K562 (cell line): ENCODE results near the gene TESK1. TPM values are rescaled to one million over a fixed set of nuclear protein-coding genes. Genes with fewer than 3 reads are reported as not detected.

Experiments used
- ATAC-seq: fragments of 200-7000 bp; cut with Tn5 transposase; 3 replicates; pipeline ENCODE4 v1.9.1; 2020; ENCODE audit warnings: moderate library complexity
- BruUV-seq: library from RNA; stranded (reverse); fragments of 400-500 nt; replicated peaks from 2 replicates; lab custom pipeline; 2021; lab: Mats Ljungman, UMichigan
- CTCF ChIA-PET: fragments of 300-600 bp; formaldehyde crosslinking; extraction: SDS; loops from one replicate; lab custom pipeline; 2021; ENCODE audit warnings: low intra/inter-chr PET ratio; lab: Yijun Ruan, JAX
- POLR2A ChIA-PET: fragments of 300-600, 350-650 bp; sonication (Branson Sonifier 250); formaldehyde crosslinking; extraction: SDS; loops from one replicate; lab custom pipeline; 2021; ENCODE audit warnings: antibody characterized with exemption, inconsistent platforms; lab: Yijun Ruan, JAX
- DNase-seq, 4 experiments: peaks; one replicate each; pipeline versions ENCODE4 v3.0.0 to v3.0.0-alpha.2; 2011 to 2018; ENCODE audit warnings: low spot score in 3 of 4, mixed read lengths in 3 of 4; ENCODE audit errors: extremely low read depth in 1 of 4
- FAIRE-seq: peaks from 2 replicates; lab custom pipeline; 2011; peaks lifted over from hg19 to GRCh38; lab: Jason Lieb, UNC
- H2AFZ ChIP-seq: 2 replicates; pipeline ENCODE4 v1.6.0; 2011; ENCODE audit warnings: low read depth, low read length, control low read depth, inconsistent platforms
- H3K27ac ChIP-seq: fragments of 200-600 bp; 3 replicates; pipeline ENCODE4 v1.8.0; 2011; ENCODE audit warnings: low read depth, mild to moderate bottlenecking, control low read depth, inconsistent platforms, low read length, moderate library complexity, mixed read lengths; ENCODE audit errors: extremely low read depth
- H3K27me3 ChIP-seq, 2 experiments: fragments of 300-600 bp in 1 of 2; 2 replicates in 1 of 2; 3 replicates in 1 of 2; pipeline versions ENCODE4 v1.6.0 to v1.8.0; 2011; ENCODE audit warnings: inconsistent platforms in 2 of 2, low read length in 2 of 2, mild to moderate bottlenecking in 1 of 2, mixed read lengths in 1 of 2, moderate library complexity in 1 of 2; ENCODE audit not compliant: control insufficient read depth in 2 of 2, insufficient read depth in 2 of 2
- H3K36me3 ChIP-seq: fragments of 300-600 bp; 3 replicates; pipeline ENCODE4 v1.8.0; 2011; ENCODE audit warnings: mild to moderate bottlenecking, low read length, inconsistent platforms; ENCODE audit not compliant: control insufficient read depth, insufficient read depth
- H3K4me1 ChIP-seq, 2 experiments: fragments of 200-600 bp in 1 of 2; replicated peaks in 1 of 2; 2 replicates in 1 of 2; 3 replicates in 1 of 2; pipeline versions ENCODE4 v1.5.1 to v1.8.0; 2011; ENCODE audit warnings: inconsistent platforms in 2 of 2, low read length in 2 of 2, mild to moderate bottlenecking in 1 of 2, mixed read lengths in 1 of 2, moderate library complexity in 1 of 2; ENCODE audit not compliant: control insufficient read depth in 2 of 2, insufficient read depth in 2 of 2
- H3K4me2 ChIP-seq: 2 replicates; pipeline ENCODE4 v1.6.1; 2011; ENCODE audit warnings: low read length, control low read depth, inconsistent platforms, mixed read lengths; ENCODE audit not compliant: insufficient read depth
- H3K4me3 ChIP-seq: fragments of 200-600 bp; sonication (generic), shearing (Covaris generic); 2 replicates; pipeline ENCODE4 v1.5.1; 2016; ENCODE audit warnings: control low read depth, inconsistent platforms
- H3K79me2 ChIP-seq: fragments of 200-600 bp; 3 replicates; pipeline ENCODE4 v1.8.0; 2011; ENCODE audit warnings: low read length, inconsistent platforms; ENCODE audit not compliant: control insufficient read depth, insufficient read depth
- H3K9ac ChIP-seq, 2 experiments: 2 replicates each; pipeline versions ENCODE4 v1.6.0 to v1.6.1; 2011; ENCODE audit warnings: low read depth in 2 of 2, low read length in 2 of 2, control low read depth in 1 of 2, inconsistent platforms in 1 of 2, mild to moderate bottlenecking in 1 of 2, mixed read lengths in 1 of 2; ENCODE audit not compliant: insufficient read depth in 1 of 2
- H3K9me1 ChIP-seq: one replicate; pipeline ENCODE4 v1.6.0; 2011; ENCODE audit warnings: inconsistent platforms, mild to moderate bottlenecking, low read length, moderate library complexity; ENCODE audit not compliant: control insufficient read depth, insufficient read depth
- H3K9me3 ChIP-seq: replicated peaks from 2 replicates; pipeline ENCODE4 v1.5.1; 2011; ENCODE audit warnings: low read depth, low read length, inconsistent platforms; ENCODE audit not compliant: control insufficient read depth, insufficient read depth
- H4K20me1 ChIP-seq: replicated peaks from 2 replicates; pipeline ENCODE4 v1.6.1; 2011; ENCODE audit warnings: low read length, inconsistent platforms, mixed read lengths; ENCODE audit not compliant: control insufficient read depth, insufficient read depth
- BRD9 ChIP-seq: fragments of 450-650 bp; IDR thresholded peaks from 2 replicates; pipeline ENCODE4 v1.6.1; 2018; ENCODE audit warnings: low read depth; ENCODE audit not compliant: partially characterized antibody
- CBFA2T3 ChIP-seq: fragments of 450-650 bp; IDR thresholded peaks from 2 replicates; pipeline ENCODE4 v1.6.1; 2017
- COPS2 ChIP-seq: fragments of 450-650 bp; conservative IDR thresholded peaks from 2 replicates; pipeline ENCODE4 v1.6.1; 2016; ENCODE audit warnings: mild to moderate bottlenecking, moderate library complexity
- EGR1 ChIP-seq: fragments of 450-650 bp; conservative IDR thresholded peaks from 2 replicates; pipeline ENCODE4 v1.6.1; 2017; ENCODE audit warnings: mild to moderate bottlenecking
- ELF2 ChIP-seq: fragments of 250-450 bp; sonication (Bioruptor Pico); IDR thresholded peaks from 2 replicates; pipeline ENCODE4 v1.5.0; 2021; ENCODE audit warnings: mild to moderate bottlenecking
- ETS2 ChIP-seq: IDR thresholded peaks from 2 replicates; pipeline ENCODE4 v1.6.1; 2016; ENCODE audit warnings: borderline replicate concordance, missing genetic modification characterization, mild to moderate bottlenecking, moderate library complexity, missing compliant biosample characterization; ENCODE audit not compliant: poor library complexity, severe bottlenecking
- FOXJ3 ChIP-seq: sonication (generic); formaldehyde crosslinking; IDR thresholded peaks from 2 replicates; pipeline ENCODE4 v1.4.0; 2020; ENCODE audit warnings: mild to moderate bottlenecking, missing genetic modification reagents
- FOXM1 ChIP-seq, 2 experiments: fragments of 450-650 bp in 1 of 2; sonication (generic) in 1 of 2; formaldehyde crosslinking in 1 of 2; IDR thresholded peaks; 2 replicates each; pipeline versions ENCODE4 v1.6.1 to v1.9.0; 2017 to 2022; ENCODE audit warnings: low read depth in 2 of 2, mild to moderate bottlenecking in 2 of 2, missing genetic modification reagents in 1 of 2, moderate library complexity in 1 of 2
- FOXP1 ChIP-seq: sonication (generic); formaldehyde crosslinking; IDR thresholded peaks from 2 replicates; pipeline ENCODE4 v1.8.0; 2022; ENCODE audit warnings: mild to moderate bottlenecking, missing genetic modification reagents
- GABPA ChIP-seq: fragments of 200-800 bp; sonication (Bioruptor generic); conservative IDR thresholded peaks from 2 replicates; pipeline ENCODE4 v1.6.1; 2016; ENCODE audit warnings: low read depth, missing genetic modification characterization, missing compliant biosample characterization
- HDGF ChIP-seq: fragments of 450-650 bp; IDR thresholded peaks from 2 replicates; pipeline ENCODE4 v1.6.1; 2016
- HEY1 ChIP-seq: fragments of 250-450 bp; sonication (Bioruptor Pico); IDR thresholded peaks from 2 replicates; pipeline ENCODE4 v1.5.0; 2020; ENCODE audit warnings: mild to moderate bottlenecking, moderate library complexity, borderline replicate concordance
- IFI16 ChIP-seq: fragments of 250-450 bp; sonication (Bioruptor Pico); IDR thresholded peaks from 2 replicates; pipeline ENCODE4 v2.1.2; 2022; ENCODE audit warnings: mild to moderate bottlenecking, inconsistent platforms
- ILF3 ChIP-seq: fragments of 450-650 bp; IDR thresholded peaks from 2 replicates; pipeline ENCODE4 v1.6.1; 2018; ENCODE audit warnings: antibody characterized with exemption, mild to moderate bottlenecking, moderate library complexity, borderline replicate concordance
- MAFG ChIP-seq: fragments of 450-650 bp; conservative IDR thresholded peaks from 2 replicates; pipeline ENCODE4 v1.6.1; 2016; ENCODE audit warnings: missing genetic modification characterization, missing compliant biosample characterization
- NBN ChIP-seq: fragments of 450-650 bp; IDR thresholded peaks from 2 replicates; pipeline ENCODE4 v1.6.1; 2016; ENCODE audit warnings: low read depth, mild to moderate bottlenecking
- OTX1 ChIP-seq: fragments of 450-650 bp; formaldehyde crosslinking; IDR thresholded peaks from 2 replicates; pipeline ENCODE4 v1.4.0; 2022; ENCODE audit warnings: mild to moderate bottlenecking
- PHB2 ChIP-seq: fragments of 450-650 bp; IDR thresholded peaks from 2 replicates; pipeline ENCODE4 v1.6.1; 2017; ENCODE audit warnings: low read depth
- PPARD ChIP-seq: fragments of 250-450 bp; sonication (Bioruptor Pico); IDR thresholded peaks from 2 replicates; pipeline ENCODE4 v1.8.0; 2022; ENCODE audit warnings: inconsistent platforms, mild to moderate bottlenecking, moderate library complexity
- RBFOX2 ChIP-seq: fragments of 200-400 bp; formaldehyde crosslinking; IDR thresholded peaks from 2 replicates; pipeline ENCODE4 v1.6.1; 2017; ENCODE audit warnings: low read depth, mild to moderate bottlenecking, low read length, moderate library complexity
- RBM22 ChIP-seq: fragments of 200-400 bp; formaldehyde crosslinking; IDR thresholded peaks from 2 replicates; pipeline ENCODE4 v1.6.1; 2018; ENCODE audit warnings: low read length, low read depth; ENCODE audit not compliant: poor library complexity, severe bottlenecking
- SIN3B ChIP-seq: fragments of 450-650 bp; IDR thresholded peaks from 2 replicates; pipeline ENCODE4 v1.6.1; 2017; ENCODE audit warnings: low read depth, mild to moderate bottlenecking, moderate library complexity
- SLC30A9 ChIP-seq: fragments of 250-450 bp; sonication (Bioruptor Pico); IDR thresholded peaks from 2 replicates; pipeline ENCODE4 v1.8.0; 2022; ENCODE audit warnings: mild to moderate bottlenecking, moderate library complexity
- SMARCE1 ChIP-seq: fragments of 450-650 bp; IDR thresholded peaks from 2 replicates; pipeline ENCODE4 v1.7.1; 2016; ENCODE audit warnings: mild to moderate bottlenecking
- TCF3 ChIP-seq: sonication (generic); formaldehyde crosslinking; IDR thresholded peaks from 2 replicates; pipeline ENCODE4 v1.4.0; 2020; ENCODE audit warnings: mild to moderate bottlenecking, missing genetic modification reagents
- ZKSCAN8 ChIP-seq: fragments of 200-800 bp; sonication (Bioruptor generic); IDR thresholded peaks from 2 replicates; pipeline ENCODE4 v1.6.1; 2016; ENCODE audit warnings: missing genetic modification characterization, missing compliant biosample characterization
- ZNF224 ChIP-seq: sonication (generic); formaldehyde crosslinking; IDR thresholded peaks from 2 replicates; pipeline ENCODE4 v1.8.0; 2022; ENCODE audit warnings: mild to moderate bottlenecking, missing genetic modification reagents
- ZNF79 ChIP-seq: fragments of 250-450 bp; sonication (Bioruptor Pico); IDR thresholded peaks from 2 replicates; pipeline ENCODE4 v1.4.0; 2020; ENCODE audit warnings: low read depth, mild to moderate bottlenecking, moderate library complexity
- WGBS: fragments of 100-300 bp; shearing (Covaris generic); methylation state at CpG from one replicate; pipeline ENCODE4 v1.1.6; 2016; ENCODE audit warnings: low coverage, mixed read lengths; ENCODE audit not compliant: insufficient coverage; ENCODE audit errors: missing lambda C conversion rate; 5-methylcytosine and 5-hydroxymethylcytosine counted together
- in situ Hi-C: fragments of 300-500 bp; cut with MboI; formaldehyde crosslinking; loops from 4 replicates; pipeline ENCODE4 v1.15.0; 2018; ENCODE audit warnings: inconsistent platforms, mixed read lengths
- intact Hi-C: fragments of 100-400 bp; cut with micrococcal nuclease; formaldehyde crosslinking; loops from 2 replicates; pipeline ENCODE4 v1.14.2; 2022
- polyA plus RNA-seq, 8 experiments: library from polyadenylated mRNA; depleted of rRNA in 4 of 8; stranded (reverse) in 5 of 8; unstranded in 3 of 8; fragments of >200 nt; fragmentation: Nextera tagmentation in 2 of 8; fragmentation: Illumina TruSeq in 1 of 8; extraction: Ambion mirVana in 2 of 8; extraction: Trizol in 1 of 8; gene quantifications; 2 replicates each; pipeline versions ENCODE4 v1.2.1 to v1.2.3, GENCODE V29; 2011 to 2014; ENCODE audit warnings: inconsistent platforms in 1 of 8, missing spikeins in 1 of 8
- total RNA-seq, 7 experiments: library from RNA; depleted of rRNA in 6 of 7; stranded (reverse); fragments of >200 nt in 6 of 7; fragmentation: Illumina TruSeq in 2 of 7; extraction: Trizol in 2 of 7; gene quantifications; 2 replicates each; pipeline versions ENCODE4 v1.2.1 to v1.2.3, GENCODE V29; 2011 to 2021; ENCODE audit warnings: low replicate concordance in 1 of 7

TESK1 gene
- total and polyA plus RNA-seq, 9 of the 15 experiments (the other 6 are each of a cell fraction or from before 2014, with no cell fraction given): 0.07 to 10.4 (median 4.1) TPM

- Histone ChIP-seq H3K9ac (peak overlapping the region; percentile 65 to 85), H3K9me1 (no peaks in the 10 kb centered on the region), H3K27ac (peak overlapping the region; percentile 87), H3K79me2 (0 out of 3 replicates have a peak, but pooled peaks cover 4% of the 10 kb centered on the region), H3K4me3 (peak overlapping the region; percentile 54), H3K4me2 (peak overlapping the region; percentile 98), H2AFZ (peak overlapping the region; percentile 100), H3K4me1 (peaks cover 2 to 29% of the 10 kb centered on the region in 2 experiments; a peak in 3 of 5 replicates), H3K27me3 (no peaks in the 10 kb centered on the region), H4K20me1 (no peaks in the 10 kb centered on the region), H3K9me3 (no peaks in the 10 kb centered on the region), H3K36me3 (peaks cover 6% of the 10 kb centered on the region; the same call in 1 of the 3 replicates)
- intact Hi-C loops: loop anchor here (2.0 kb wide), 1 partner anchor 53 kb away; no protein-coding TSS in a partner anchor
- FAIRE-seq (peak; percentile 99), DNase-seq (peak; percentile 94 to 98 (median 96)), ATAC-seq (peak; percentile 98)
- ChIA-PET CTCF (no interaction called here), POLR2A (interaction anchor here (0.6 to 1.0 kb wide), 6 partner anchors 15 to 850 kb away, joined by 3 to 4 read pairs (median 3); no protein-coding TSS in a partner anchor)
- in situ Hi-C loops: no loop called here
- WGBS: under 1% methylated on average over 29 of the region's 41 CpGs
- BruUV-seq: no TSS peak
- TF ChIP-seq RBFOX2 (peak; percentile 78), SIN3B (no peak), SLC30A9 (CRISPR knock-in tag) (no peak), ETS2 (no peak), HEY1 (CRISPR knock-in tag) (no peak), FOXJ3 (CRISPR knock-in tag) (no peak), ZKSCAN8 (CRISPR knock-in tag) (no peak), ELF2 (CRISPR knock-in tag) (no peak), EGR1 (peak; percentile 90), ILF3 (no peak), RBM22 (no peak), PPARD (CRISPR knock-in tag) (no peak), FOXP1 (CRISPR knock-in tag) (no peak), BRD9 (no peak), OTX1 (CRISPR knock-in tag) (no peak), GABPA (tag) (peak; percentile 85), CBFA2T3 (no peak), HDGF (no peak), SMARCE1 (no peak), PHB2 (no peak), ZNF79 (CRISPR knock-in tag) (no peak), COPS2 (no peak), MAFG (0 out of 2 replicates have a peak, but pooled peaks have one; percentile 12), ZNF224 (CRISPR knock-in tag) (no peak), IFI16 (CRISPR knock-in tag) (no peak), FOXM1 (IDR thresholded peaks at IDR 0.05; ENCODE audit: low read depth) (peak; percentile 69; the same call in 1 of the 2 replicates), FOXM1 (CRISPR knock-in tag; IDR thresholded peaks at IDR 0.05; ENCODE audit: low read depth) (no peak), NBN (no peak), TCF3 (CRISPR knock-in tag) (no peak)
These were observed 980 bp upstream of the TESK1 start for GRCh38 chr9:35603986-35604577.
